Brain microvascular endothelial cell (primary cell): ENCODE measurements around the gene SOX5.

Source experiments
- DNase-seq: peaks from one replicate; pipeline ENCODE4 v3.0.0-alpha.2; 2020
- H3K27ac ChIP-seq: fragments of 250-450 bp; sonication (Bioruptor Pico); 2 replicates; pipeline ENCODE4 v1.5.1; 2020; ENCODE audit warnings: mild to moderate bottlenecking, moderate library complexity
- H3K27me3 ChIP-seq: fragments of 250-450 bp; sonication (Bioruptor Pico); replicated peaks from 2 replicates; pipeline ENCODE4 v1.5.1; 2020; ENCODE audit warnings: mild to moderate bottlenecking
- H3K36me3 ChIP-seq: fragments of 250-450 bp; sonication (Bioruptor Pico); replicated peaks from 2 replicates; pipeline ENCODE4 v1.5.1; 2020; ENCODE audit warnings: mild to moderate bottlenecking
- H3K4me3 ChIP-seq: 2 replicates; pipeline ENCODE4 v1.5.1; 2011; ENCODE audit warnings: low read depth, mild to moderate bottlenecking, control low read depth, low read length, moderate library complexity
- in situ Hi-C: cut with HindIII; loops from 2 replicates; pipeline ENCODE4 v1.10.0; 2017; ENCODE audit warnings: low sequenced_read_pairs, low pct_ligation_motif_present
- TF ChIP-seq, protein P1 (sequence below): IDR thresholded peaks from 2 replicates; pipeline ENCODE4 v1.5.1; 2011; ENCODE audit warnings: low read depth, mild to moderate bottlenecking, moderate library complexity, low read length, control low read depth, inconsistent platforms; ENCODE audit errors: missing control alignments

Gene SOX5

DNA sequence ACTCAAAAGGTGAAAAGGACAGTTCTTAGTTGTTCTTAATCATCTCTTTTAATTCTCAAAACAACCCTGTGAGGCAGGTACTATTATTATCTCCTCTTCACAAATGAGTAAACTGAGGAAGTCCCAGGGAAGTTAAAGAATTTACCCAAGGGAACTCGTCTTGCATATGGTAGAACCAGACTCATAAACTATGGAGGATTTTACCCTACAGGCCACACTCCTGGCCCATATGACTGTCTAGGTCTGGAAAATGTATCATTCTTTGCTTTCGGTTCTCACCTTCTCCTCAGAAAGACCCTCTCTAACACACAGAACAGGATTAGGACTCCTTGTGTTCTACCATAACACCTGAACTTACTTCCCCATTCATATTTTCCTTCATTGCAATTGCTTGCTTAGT lies 18.9 kb downstream of the SOX5 start:
- no peak overlapping the region for H3K4me3 ChIP-seq
- no peak overlapping the region for H3K27ac ChIP-seq
- in situ Hi-C loops, result no loop called here
- H3K27me3 ChIP-seq, result no peaks in the 10 kb centered on the region
- TF ChIP-seq, protein P1, sequence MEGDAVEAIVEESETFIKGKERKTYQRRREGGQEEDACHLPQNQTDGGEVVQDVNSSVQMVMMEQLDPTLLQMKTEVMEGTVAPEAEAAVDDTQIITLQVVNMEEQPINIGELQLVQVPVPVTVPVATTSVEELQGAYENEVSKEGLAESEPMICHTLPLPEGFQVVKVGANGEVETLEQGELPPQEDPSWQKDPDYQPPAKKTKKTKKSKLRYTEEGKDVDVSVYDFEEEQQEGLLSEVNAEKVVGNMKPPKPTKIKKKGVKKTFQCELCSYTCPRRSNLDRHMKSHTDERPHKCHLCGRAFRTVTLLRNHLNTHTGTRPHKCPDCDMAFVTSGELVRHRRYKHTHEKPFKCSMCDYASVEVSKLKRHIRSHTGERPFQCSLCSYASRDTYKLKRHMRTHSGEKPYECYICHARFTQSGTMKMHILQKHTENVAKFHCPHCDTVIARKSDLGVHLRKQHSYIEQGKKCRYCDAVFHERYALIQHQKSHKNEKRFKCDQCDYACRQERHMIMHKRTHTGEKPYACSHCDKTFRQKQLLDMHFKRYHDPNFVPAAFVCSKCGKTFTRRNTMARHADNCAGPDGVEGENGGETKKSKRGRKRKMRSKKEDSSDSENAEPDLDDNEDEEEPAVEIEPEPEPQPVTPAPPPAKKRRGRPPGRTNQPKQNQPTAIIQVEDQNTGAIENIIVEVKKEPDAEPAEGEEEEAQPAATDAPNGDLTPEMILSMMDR, result no peak
- no peaks in the 10 kb centered on the region for H3K36me3 ChIP-seq
- DNase-seq, result no peak

DNA sequence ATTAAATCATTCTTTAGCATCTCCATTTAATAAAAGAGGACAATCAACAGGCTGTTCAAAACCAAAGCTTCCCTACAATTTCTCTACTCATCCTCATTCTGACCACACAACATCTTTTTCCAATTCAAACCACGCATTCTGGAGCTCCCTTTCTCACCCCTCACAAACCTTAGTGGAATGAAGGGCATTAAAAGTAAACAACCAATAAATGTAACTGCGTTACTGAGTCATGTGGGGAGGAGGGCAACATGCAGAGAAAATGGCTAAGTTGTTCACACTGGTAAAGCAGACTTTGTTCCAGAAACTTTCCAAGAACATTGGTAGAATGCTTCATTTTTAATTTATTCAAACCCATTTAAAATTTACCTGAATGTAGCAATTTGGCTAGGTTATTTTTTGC lies 19.6 kb downstream of the SOX5 start:
- Histone ChIP-seq H3K36me3 (no peaks in the 10 kb centered on the region), H3K27me3 (no peaks in the 10 kb centered on the region), H3K4me3 (no peak overlapping the region), H3K27ac (no peak overlapping the region)
- in situ Hi-C loops, result no loop called here
- DNase-seq, result no peak
- TF ChIP-seq, protein P1, result no peak

DNA sequence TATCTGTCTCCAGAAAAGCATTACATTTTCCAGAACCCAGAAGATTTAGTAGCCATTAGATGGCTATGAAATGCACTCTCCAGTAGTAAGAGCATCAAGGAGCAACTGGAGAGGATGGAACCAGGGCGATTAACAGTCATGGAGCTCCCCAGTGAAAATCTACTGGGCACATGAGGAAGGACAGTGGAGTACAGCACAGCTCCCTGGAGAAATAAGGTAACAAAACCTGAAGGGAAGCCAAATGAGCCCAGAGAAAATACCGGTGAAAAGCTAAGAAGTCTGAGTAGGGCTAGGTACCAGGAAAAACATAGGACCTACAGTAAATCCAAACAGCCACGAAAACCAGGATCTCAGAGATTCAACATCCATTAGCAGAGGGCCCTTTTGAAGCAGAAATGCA lies 21.6 kb downstream of the SOX5 start:
- Histone ChIP-seq H3K27me3 (no peaks in the 10 kb centered on the region), H3K27ac (no peak overlapping the region), H3K36me3 (no peaks in the 10 kb centered on the region), H3K4me3 (no peak overlapping the region)
- no peak for DNase-seq
- in situ Hi-C loops, result no loop called here
- TF ChIP-seq, protein P1, result no peak

- in situ Hi-C loops, result no loop called here
- TF ChIP-seq, protein P1, result no peak
These were observed 28.2 kb downstream of the SOX5 start for GRCh38 chr12:23921099-23921856.

DNA sequence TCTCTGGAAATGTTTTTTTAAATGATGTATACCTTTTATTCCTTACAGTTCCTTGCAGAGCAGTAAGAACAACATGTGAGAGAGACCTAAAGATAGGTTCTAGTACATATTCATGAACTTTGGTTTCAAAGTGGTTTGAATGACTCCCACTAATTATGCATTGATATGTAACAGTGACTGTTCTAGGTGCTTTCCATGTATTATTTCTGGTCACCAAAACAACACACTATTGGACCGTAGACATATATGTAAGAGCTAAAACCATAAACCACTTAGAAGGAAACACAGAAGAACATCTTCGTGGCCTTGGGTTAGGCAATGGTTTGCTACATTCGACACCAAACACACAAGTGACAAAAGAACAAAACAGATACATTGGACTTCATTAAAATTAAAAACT lies 37.9 kb downstream of the SOX5 start:
- Histone ChIP-seq H3K4me3 (no peak overlapping the region), H3K27me3 (no peaks in the 10 kb centered on the region), H3K36me3 (no peaks in the 10 kb centered on the region), H3K27ac (no peak overlapping the region)
- TF ChIP-seq, protein P1, result no peak
- in situ Hi-C loops, result no loop called here
- DNase-seq, result no peak

More at GRCh38 chr12:23921099-23921856, 28.2 kb downstream of the SOX5 start:
- DNase-seq, result no peak
- Histone ChIP-seq H3K4me3 (no peak overlapping the region), H3K27ac (no peak overlapping the region), H3K27me3 (no peaks in the 10 kb centered on the region), H3K36me3 (no peaks in the 10 kb centered on the region)

DNA sequence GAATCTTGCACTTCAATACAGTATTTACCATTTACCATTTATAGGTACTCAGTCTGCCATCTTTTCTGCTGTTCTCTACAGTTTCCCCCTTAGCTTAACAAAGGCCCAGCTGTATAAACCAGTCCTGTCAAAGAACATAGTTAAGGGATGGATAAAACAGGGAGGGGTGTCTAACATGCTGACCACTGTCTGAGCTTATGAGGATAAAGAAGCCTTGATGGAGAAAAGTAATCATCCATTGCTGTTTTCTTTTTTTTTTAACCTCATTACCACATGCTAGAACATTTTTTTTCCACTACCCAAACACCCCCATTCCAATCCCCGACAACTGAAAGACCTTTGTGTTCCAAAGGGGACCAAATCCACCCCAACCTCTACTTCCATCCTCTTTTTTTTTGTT lies 39.9 kb downstream of the SOX5 start:
- Histone ChIP-seq H3K27ac (no peak overlapping the region), H3K4me3 (no peak overlapping the region), H3K27me3 (no peaks in the 10 kb centered on the region), H3K36me3 (no peaks in the 10 kb centered on the region)
- in situ Hi-C loops, result no loop called here
- no peak for DNase-seq
- TF ChIP-seq, protein P1, result no peak
